A673 (cell line): ENCODE data around the gene UBA6.

ENCODE experiments used
- EZH2 ChIP-seq: fragments of 200-600 bp; sonication (generic); IDR thresholded peaks from 2 replicates; pipeline ENCODE4 v1.6.1; 2017; ENCODE audit warnings: borderline replicate concordance, low read depth, mild to moderate bottlenecking, mixed read lengths, antibody characterized with exemption, low read length; ENCODE audit not compliant: poor library complexity, severe bottlenecking
- TF ChIP-seq, protein P1 (sequence below): fragments of 300-800, 200-600 bp; sonication (generic); conservative IDR thresholded peaks from 2 replicates; pipeline ENCODE4 v1.5.1; 2017; ENCODE audit warnings: low read depth, mild to moderate bottlenecking, antibody characterized with exemption, low read length, moderate library complexity, mixed read lengths

- TF ChIP-seq, protein P1, sequence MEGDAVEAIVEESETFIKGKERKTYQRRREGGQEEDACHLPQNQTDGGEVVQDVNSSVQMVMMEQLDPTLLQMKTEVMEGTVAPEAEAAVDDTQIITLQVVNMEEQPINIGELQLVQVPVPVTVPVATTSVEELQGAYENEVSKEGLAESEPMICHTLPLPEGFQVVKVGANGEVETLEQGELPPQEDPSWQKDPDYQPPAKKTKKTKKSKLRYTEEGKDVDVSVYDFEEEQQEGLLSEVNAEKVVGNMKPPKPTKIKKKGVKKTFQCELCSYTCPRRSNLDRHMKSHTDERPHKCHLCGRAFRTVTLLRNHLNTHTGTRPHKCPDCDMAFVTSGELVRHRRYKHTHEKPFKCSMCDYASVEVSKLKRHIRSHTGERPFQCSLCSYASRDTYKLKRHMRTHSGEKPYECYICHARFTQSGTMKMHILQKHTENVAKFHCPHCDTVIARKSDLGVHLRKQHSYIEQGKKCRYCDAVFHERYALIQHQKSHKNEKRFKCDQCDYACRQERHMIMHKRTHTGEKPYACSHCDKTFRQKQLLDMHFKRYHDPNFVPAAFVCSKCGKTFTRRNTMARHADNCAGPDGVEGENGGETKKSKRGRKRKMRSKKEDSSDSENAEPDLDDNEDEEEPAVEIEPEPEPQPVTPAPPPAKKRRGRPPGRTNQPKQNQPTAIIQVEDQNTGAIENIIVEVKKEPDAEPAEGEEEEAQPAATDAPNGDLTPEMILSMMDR, result no peak
- TF ChIP-seq EZH2, result no peak
Measured at GRCh38 chr4:67687636-67688035, 13.3 kb downstream of the UBA6 start.
